Vagina (tissue), 2 donors: ENCODE results near the gene B4GALT7.
"Not testable (repeated sequence)": the region's sequence is repeated elsewhere in the genome, so short reads cannot be mapped to it uniquely, and the experiment has no call there.

ENCODE experiments used
- POLR2A ChIP-seq, 2 donors: fragments of 450-650 bp; IDR thresholded peaks; one replicate each; pipeline ENCODE4 v1.6.1; 2017; ENCODE audit warnings: antibody characterized with exemption in 2 of 2, mild to moderate bottlenecking in 2 of 2, moderate library complexity in 2 of 2
- TF ChIP-seq, protein P1 (sequence below), 3 experiments: fragments of 450-650 bp in 2 of 3; fragments of 200-600 bp in 1 of 3; sonication (generic) in 1 of 3; IDR thresholded peaks; one replicate each; pipeline ENCODE4 v1.5.1; 2017 to 2019; ENCODE audit warnings: antibody characterized with exemption in 3 of 3, mild to moderate bottlenecking in 2 of 3, moderate library complexity in 2 of 3

DNA sequence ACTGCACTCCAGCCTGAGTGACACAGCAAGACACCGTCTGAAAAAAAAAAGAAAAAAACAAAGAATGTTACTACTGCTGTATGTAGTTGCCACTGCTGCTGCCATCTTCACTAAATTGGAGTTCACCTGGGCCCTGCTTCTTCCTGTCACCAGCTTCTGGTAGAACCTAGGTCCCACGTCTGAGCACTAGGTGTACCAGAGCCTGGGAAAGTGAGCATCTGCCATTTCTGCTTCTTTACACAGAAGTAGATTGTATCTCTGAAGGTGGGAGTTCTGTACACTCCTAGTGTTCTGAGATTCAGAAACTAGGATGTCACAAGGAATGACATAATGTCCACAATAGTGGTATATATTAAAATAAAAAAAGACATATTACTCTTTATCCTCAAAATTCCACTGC is 51.3 kb downstream of the B4GALT7 start:
- TF ChIP-seq, protein P1, sequence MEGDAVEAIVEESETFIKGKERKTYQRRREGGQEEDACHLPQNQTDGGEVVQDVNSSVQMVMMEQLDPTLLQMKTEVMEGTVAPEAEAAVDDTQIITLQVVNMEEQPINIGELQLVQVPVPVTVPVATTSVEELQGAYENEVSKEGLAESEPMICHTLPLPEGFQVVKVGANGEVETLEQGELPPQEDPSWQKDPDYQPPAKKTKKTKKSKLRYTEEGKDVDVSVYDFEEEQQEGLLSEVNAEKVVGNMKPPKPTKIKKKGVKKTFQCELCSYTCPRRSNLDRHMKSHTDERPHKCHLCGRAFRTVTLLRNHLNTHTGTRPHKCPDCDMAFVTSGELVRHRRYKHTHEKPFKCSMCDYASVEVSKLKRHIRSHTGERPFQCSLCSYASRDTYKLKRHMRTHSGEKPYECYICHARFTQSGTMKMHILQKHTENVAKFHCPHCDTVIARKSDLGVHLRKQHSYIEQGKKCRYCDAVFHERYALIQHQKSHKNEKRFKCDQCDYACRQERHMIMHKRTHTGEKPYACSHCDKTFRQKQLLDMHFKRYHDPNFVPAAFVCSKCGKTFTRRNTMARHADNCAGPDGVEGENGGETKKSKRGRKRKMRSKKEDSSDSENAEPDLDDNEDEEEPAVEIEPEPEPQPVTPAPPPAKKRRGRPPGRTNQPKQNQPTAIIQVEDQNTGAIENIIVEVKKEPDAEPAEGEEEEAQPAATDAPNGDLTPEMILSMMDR (IDR thresholded peaks at IDR 0.05), result not testable (repeated sequence)
- not testable (repeated sequence) for TF ChIP-seq POLR2A (IDR thresholded peaks at IDR 0.05)
